Measurements from ENCODE around the gene S100A2. TPM values are rescaled to one million over a fixed set of nuclear protein-coding genes. Genes with fewer than 3 reads are reported as not detected.
A peak's percentile ranks its signal among the peaks of the same experiment; 100 is the strongest.
"Not testable (repeated sequence)": the region's sequence is repeated elsewhere in the genome, so short reads cannot be mapped to it uniquely, and the experiment has no call there.

Gene S100A2
- total RNA-seq, 1 donor from 2014 or later, result 15.4 TPM

GRCh38 chr1:153568367-153569099, 2.9 kb upstream of the S100A2 start:
- H3K4me3 Mint-ChIP-seq (ENCODE audit: unreplicated experiment), result peak overlapping the region; percentile 49
- peaks cover 65% of the 10 kb centered on the region for H3K4me1 Mint-ChIP-seq (ENCODE audit: low read depth)
- TF ChIP-seq CTCF (IDR thresholded peaks at IDR 0.05), result peak; percentile 99
- H3K27ac Mint-ChIP-seq (ENCODE audit: unreplicated experiment), result peak overlapping the region; percentile 99
- no peaks in the 10 kb centered on the region for H3K9me3 Mint-ChIP-seq (ENCODE audit: low read depth)
- H3K36me3 Mint-ChIP-seq (ENCODE audit: low read depth), result no peaks in the 10 kb centered on the region
- no peaks in the 10 kb centered on the region for H3K27me3 Mint-ChIP-seq (ENCODE audit: low read depth)
- no peak for DNase-seq (ENCODE audit: low spot score)

DNA sequence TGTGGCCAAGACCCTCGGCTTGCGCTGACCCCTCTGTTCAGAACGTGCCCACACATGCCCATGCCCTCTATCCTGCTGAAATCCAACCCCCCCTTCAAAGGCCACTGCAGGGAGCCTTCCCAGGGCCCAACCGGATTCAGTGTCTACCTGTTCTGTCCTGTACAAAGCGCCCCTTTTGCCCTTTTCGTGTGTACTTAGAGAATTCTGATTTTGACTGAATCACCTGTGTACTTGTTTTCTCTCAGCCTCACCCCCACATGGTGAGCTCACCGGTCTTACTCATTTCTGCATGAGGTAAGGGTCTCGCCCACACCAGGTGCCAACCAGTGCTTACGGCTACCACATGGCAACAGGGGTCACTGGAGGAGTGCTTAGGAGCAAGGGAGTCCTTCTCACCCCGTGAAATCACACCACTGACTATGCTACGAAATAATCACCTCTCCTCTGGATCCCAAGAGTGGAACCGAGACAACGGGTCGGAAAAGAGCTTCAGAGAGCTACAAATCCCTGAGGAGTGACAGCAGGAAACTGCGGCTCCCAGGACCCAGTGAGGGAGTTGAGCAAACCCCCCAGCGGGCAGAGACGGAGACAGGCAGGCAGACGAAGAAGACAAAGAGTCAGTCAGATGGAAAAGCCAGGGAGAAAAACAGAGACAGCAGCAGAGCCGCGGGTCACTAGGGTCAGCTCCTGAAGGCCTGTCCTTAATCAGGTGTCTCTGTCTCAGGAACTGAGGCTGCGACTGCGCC, 2.1 kb upstream of the S100A2 start:
- peak overlapping the region; percentile 99 for H3K27ac Mint-ChIP-seq (ENCODE audit: unreplicated experiment)
- no peaks in the 10 kb centered on the region for H3K27me3 Mint-ChIP-seq (ENCODE audit: low read depth)
- DNase-seq (ENCODE audit: low spot score), result no peak
- no peaks in the 10 kb centered on the region for H3K9me3 Mint-ChIP-seq (ENCODE audit: low read depth)
- no peak for TF ChIP-seq CTCF (IDR thresholded peaks at IDR 0.05)
- peak overlapping the region; percentile 49 for H3K4me3 Mint-ChIP-seq (ENCODE audit: unreplicated experiment)
- H3K4me1 Mint-ChIP-seq (ENCODE audit: low read depth), result peaks cover 61% of the 10 kb centered on the region
- H3K36me3 Mint-ChIP-seq (ENCODE audit: low read depth), result no peaks in the 10 kb centered on the region

DNA sequence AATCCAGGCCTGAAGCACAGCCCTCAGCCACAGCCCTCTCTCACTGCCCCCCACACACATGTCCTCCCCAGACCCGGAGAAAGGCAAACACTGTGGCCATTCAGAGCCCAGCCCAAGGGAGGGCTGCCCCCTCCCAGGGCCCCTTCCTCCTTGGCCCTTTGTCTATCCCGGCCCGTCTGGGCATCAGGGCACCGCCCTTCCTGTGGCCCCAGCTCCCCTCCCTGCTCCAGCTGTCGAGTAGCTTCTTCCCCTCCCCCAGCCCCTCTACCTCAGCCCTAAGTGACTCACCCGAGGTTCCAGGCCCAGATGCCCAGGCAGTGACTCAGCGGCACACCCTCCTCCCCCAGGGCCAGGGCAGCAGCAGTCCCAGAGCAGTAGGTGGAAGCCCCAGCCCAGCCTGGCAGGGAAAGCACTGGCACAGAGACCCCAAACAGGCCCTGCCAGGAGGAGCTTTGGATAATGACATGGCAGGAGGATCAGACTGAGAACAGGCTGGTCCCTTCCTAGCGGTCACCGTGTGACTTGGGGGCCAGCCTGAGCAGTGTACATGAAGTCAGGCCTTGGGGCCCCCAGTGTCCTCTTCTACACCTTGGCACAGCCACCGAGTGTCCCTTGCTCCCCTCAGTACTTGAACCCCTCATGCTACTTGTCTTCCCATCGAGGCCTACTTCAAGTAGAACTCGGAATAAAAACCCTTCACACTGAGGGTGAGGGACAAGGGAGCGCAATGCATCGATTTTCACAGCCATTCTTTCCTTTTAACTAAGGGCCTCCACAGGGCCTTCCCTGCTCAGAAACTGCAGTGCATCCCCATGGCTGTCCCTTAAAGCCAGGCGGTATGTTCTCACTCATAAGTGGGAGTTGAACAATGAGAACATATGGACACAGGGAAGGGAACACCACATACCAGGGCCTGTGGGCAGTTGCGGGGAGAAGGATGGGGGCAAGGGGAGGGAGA, 1.0 kb upstream of the S100A2 start:
- peak overlapping the region; percentile 100 for H3K27ac Mint-ChIP-seq (ENCODE audit: unreplicated experiment)
- no peak overlapping the region for H3K4me3 Mint-ChIP-seq (ENCODE audit: unreplicated experiment)
- no peaks in the 10 kb centered on the region for H3K36me3 Mint-ChIP-seq (ENCODE audit: low read depth)
- H3K9me3 Mint-ChIP-seq (ENCODE audit: low read depth), result no peaks in the 10 kb centered on the region
- DNase-seq (ENCODE audit: low spot score), result peak; percentile 98
- peak; percentile 21 for TF ChIP-seq CTCF (IDR thresholded peaks at IDR 0.05)
- peaks cover 53% of the 10 kb centered on the region for H3K4me1 Mint-ChIP-seq (ENCODE audit: low read depth)
- no peaks in the 10 kb centered on the region for H3K27me3 Mint-ChIP-seq (ENCODE audit: low read depth)

DNA sequence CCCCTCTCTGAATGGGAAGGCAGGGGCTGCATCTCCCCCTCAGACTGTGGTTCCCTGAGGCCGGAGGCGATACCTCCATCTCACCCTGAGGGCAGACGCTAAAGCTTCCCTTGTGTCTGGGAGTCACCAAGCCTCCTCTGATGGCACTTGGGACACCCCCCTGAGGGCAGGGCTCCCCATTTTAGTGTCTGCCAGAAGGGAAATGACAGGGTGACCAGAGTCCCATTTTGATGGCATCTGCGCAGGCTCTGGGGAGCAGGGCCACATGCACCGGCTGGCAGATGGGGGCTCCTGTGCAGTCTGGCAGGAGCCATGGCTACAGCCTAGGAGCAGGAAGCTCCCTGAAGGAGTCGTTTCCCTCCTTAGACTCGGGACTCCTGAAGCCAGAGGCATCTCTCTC, 1.7 kb downstream of the S100A2 start:
- Mint-ChIP-seq H3K27me3 (ENCODE audit: low read depth) (no peaks in the 10 kb centered on the region), H3K4me3 (ENCODE audit: unreplicated experiment) (no peak overlapping the region), H3K4me1 (ENCODE audit: low read depth) (peaks cover 51% of the 10 kb centered on the region), H3K9me3 (ENCODE audit: low read depth) (no peaks in the 10 kb centered on the region), H3K27ac (ENCODE audit: unreplicated experiment) (peak overlapping the region; percentile 41), H3K36me3 (ENCODE audit: low read depth) (no peaks in the 10 kb centered on the region)
- DNase-seq (ENCODE audit: low spot score), result no peak
- TF ChIP-seq CTCF (IDR thresholded peaks at IDR 0.05), result no peak

DNA sequence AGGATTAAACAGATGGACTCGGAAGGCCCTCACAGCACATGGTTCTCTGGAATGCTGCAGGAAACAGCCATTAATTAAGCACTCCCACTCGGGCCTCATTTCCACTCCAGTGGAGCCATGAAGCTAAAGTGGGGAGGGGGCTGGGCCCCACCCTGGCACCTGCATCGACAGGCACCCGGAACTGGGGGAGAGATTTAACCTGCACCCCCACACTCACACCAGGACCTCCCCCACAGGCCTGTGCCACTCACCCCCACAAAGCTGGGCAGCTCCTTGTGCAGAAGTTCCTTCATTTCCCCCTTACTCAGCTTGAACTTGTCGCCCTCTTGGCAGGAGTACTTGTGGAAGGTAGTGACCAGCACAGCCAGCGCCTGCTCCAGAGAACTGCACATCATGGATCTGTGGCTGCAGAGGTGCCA, 2.2 kb downstream of the S100A2 start:
- no peak overlapping the region for H3K4me3 Mint-ChIP-seq (ENCODE audit: unreplicated experiment)
- peaks cover 47% of the 10 kb centered on the region for H3K4me1 Mint-ChIP-seq (ENCODE audit: low read depth)
- TF ChIP-seq CTCF (IDR thresholded peaks at IDR 0.05), result no peak
- DNase-seq (ENCODE audit: low spot score), result no peak
- H3K36me3 Mint-ChIP-seq (ENCODE audit: low read depth), result no peaks in the 10 kb centered on the region
- H3K27me3 Mint-ChIP-seq (ENCODE audit: low read depth), result no peaks in the 10 kb centered on the region
- H3K9me3 Mint-ChIP-seq (ENCODE audit: low read depth), result no peaks in the 10 kb centered on the region
- no peak overlapping the region for H3K27ac Mint-ChIP-seq (ENCODE audit: unreplicated experiment)

DNA sequence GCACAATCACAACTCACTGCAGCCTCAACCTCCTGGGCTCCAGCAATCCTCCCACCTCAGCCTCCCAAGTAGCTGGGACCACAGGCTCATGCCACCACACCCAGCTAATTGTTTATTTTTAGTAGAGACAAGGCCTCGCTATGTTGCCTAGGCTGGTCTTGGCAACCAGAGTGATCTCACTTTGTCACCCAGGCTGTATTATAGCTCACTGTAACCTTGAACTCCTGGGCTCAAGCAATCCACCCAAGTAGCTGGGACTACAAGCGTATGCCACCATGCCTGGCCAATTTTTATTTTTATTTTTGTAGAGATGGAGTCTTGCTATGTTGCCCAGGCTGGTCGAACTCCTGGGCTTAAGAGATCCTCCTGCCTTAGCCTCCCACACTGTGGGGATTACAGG, 3.6 kb downstream of the S100A2 start:
- H3K27ac Mint-ChIP-seq (ENCODE audit: unreplicated experiment); H3K4me3 Mint-ChIP-seq (ENCODE audit: unreplicated experiment); H3K9me3 Mint-ChIP-seq (ENCODE audit: low read depth); DNase-seq (ENCODE audit: low spot score); H3K36me3 Mint-ChIP-seq (ENCODE audit: low read depth); H3K27me3 Mint-ChIP-seq (ENCODE audit: low read depth): not testable (repeated sequence)
- H3K4me1 Mint-ChIP-seq (ENCODE audit: low read depth), result peaks cover 33% of the 10 kb centered on the region
